ENCODE measurements around the gene WEE2. TPM values are rescaled to one million over a fixed set of nuclear protein-coding genes. Genes with fewer than 3 reads are reported as not detected.

Gene WEE2
- polyA plus RNA-seq, 4 donors = 2.1 TPM; not detected in 3

DNA sequence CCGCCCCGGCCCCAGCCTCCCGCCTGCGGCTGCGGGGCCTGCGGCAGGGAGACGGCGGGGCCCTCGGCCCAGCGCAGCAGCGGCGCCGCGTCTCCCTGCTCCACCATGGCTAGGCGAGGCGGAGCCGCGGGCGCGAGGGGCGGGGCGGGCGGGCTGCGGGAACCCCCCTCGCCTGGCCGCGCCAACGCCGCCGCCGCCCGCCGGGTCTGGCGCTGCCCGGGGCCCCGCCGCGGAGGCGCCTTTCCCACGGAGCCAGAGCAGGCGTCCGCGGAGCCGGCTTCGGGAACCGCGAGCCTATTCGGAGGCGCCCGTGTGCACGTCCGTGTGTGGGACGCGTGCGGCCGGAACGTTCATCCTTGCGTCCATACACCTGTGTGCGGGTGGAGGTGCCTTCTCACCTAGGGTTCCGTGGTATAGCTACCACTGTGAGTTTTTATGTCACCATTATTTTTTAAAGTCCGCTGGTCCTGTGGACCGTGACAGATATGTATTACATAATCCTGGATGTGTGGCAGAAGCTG lies 6.0 kb upstream of the WEE2 start, which contains the start of gene DENND11:
TSS of gene DENND11 (minus strand) at position 120 of the 521 bp plus-strand sequence. CDS start at position 107, 13 bp downstream.
- Histone ChIP-seq H3K36me3 (ENCODE audit: control insufficient read depth in 3 of 3, insufficient read depth in 2 of 3, low read depth in 1 of 3, low read length in 3 of 3) (peaks cover 0 to 8% (median 0%) of the 10 kb centered on the region in 3 donors), H3K4me1 (ENCODE audit: control insufficient read depth in 3 of 3, insufficient read depth in 2 of 3, low read depth in 1 of 3, low read length in 2 of 3) (peaks cover 0 to 50% (median 3%) of the 10 kb centered on the region in 3 donors)

DNA sequence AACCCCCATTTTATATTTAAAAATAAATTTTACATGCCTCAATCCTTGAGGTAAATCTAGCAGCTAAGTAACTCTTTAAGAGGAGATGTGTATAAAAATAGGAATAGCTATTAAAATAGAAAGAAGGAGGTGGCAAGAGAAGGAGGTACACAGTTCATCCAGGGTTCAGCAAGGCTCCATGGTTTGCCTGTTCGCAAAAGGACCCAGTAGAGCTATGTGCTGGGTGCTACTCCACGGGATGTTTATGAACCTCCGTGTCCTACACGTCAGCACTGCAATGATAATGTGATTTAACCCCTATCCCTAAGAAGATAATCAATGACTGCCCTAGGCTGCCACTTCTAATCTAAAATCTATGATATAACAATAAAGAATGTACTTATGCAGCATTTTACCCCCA lies 5.3 kb upstream of the WEE2 start:
- H3K27me3 ChIP-seq (ENCODE audit: control insufficient read depth in 3 of 3, insufficient read depth in 3 of 3, low read length in 3 of 3) = no peaks in the 10 kb centered on the region
- 26 to 51% (median 46%) methylated on average over 4 of the region's 4 CpGs for WGBS, 3 donors
- H3K4me3 ChIP-seq (ENCODE audit: low read depth in 1 of 3, low read length in 3 of 3) = peak overlapping the region in 1 of 3 donors; percentile 64
- H3K27ac ChIP-seq (ENCODE audit: low read depth in 1 of 3, low read length in 2 of 3) = peak overlapping the region in 1 of 3 donors; percentile 79
- DNase-seq (no peak), FAIRE-seq (no peak)
- H3K4me1 ChIP-seq (ENCODE audit: control insufficient read depth in 3 of 3, insufficient read depth in 2 of 3, low read depth in 1 of 3, low read length in 2 of 3) = peaks cover 0 to 50% (median 3%) of the 10 kb centered on the region in 3 donors
- H3K9me3 ChIP-seq (ENCODE audit: control insufficient read depth in 2 of 2, insufficient read depth in 1 of 2, low read depth in 1 of 2, low read length in 1 of 2) = no peaks in the 10 kb centered on the region
- peaks cover 0 to 7% (median 0%) of the 10 kb centered on the region in 3 donors for H3K36me3 ChIP-seq (ENCODE audit: control insufficient read depth in 3 of 3, insufficient read depth in 2 of 3, low read depth in 1 of 3, low read length in 3 of 3)

More for the DNA sequence above, 6.0 kb upstream of the WEE2 start, which contains the start of gene DENND11:
- Histone ChIP-seq H3K4me3 (ENCODE audit: low read depth in 1 of 3, low read length in 3 of 3) (peak within 1 kb of the TSS; percentile 64 to 96 (median 89)), H3K27ac (ENCODE audit: low read depth in 1 of 3, low read length in 2 of 3) (peak within 1 kb of the TSS; percentile 50 to 81 (median 79)), H3K27me3 (ENCODE audit: control insufficient read depth in 3 of 3, insufficient read depth in 3 of 3, low read length in 3 of 3) (no peaks in the 10 kb centered on the region), H3K9me3 (ENCODE audit: control insufficient read depth in 2 of 2, insufficient read depth in 1 of 2, low read depth in 1 of 2, low read length in 1 of 2) (no peaks in the 10 kb centered on the region)
- FAIRE-seq (no peak), DNase-seq (peak; percentile 48 to 85)
- WGBS, 3 donors = 0 to 1% (median 1%) methylated on average over 43 to 62 of the region's 62 CpGs

DNA sequence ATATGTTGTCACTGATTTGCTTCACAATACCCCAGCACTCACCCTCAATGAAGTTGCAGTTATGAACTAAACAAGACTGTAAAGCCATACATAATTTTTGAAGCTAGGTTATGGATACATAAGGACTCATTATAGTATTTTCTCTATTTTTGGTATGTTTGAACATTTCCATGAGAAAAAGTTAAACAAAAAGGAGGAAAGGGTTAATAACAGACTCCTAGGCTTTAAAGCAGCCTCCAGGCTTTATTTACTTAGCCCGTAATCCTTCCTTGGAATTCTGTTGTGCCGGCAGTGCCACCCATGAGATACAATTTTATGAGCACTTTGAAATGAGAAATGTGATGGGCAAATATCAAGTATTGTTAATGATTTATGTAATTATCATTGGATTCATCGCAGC lies 4.0 kb upstream of the WEE2 start:
- Histone ChIP-seq H3K27me3 (ENCODE audit: control insufficient read depth in 3 of 3, insufficient read depth in 3 of 3, low read length in 3 of 3) (no peaks in the 10 kb centered on the region), H3K4me1 (ENCODE audit: control insufficient read depth in 3 of 3, insufficient read depth in 2 of 3, low read depth in 1 of 3, low read length in 2 of 3) (peaks cover 0 to 47% (median 3%) of the 10 kb centered on the region in 3 donors), H3K9me3 (ENCODE audit: control insufficient read depth in 2 of 2, insufficient read depth in 1 of 2, low read depth in 1 of 2, low read length in 1 of 2) (no peaks in the 10 kb centered on the region), H3K4me3 (ENCODE audit: low read depth in 1 of 3, low read length in 3 of 3) (no peak overlapping the region), H3K27ac (ENCODE audit: low read depth in 1 of 3, low read length in 2 of 3) (no peak overlapping the region), H3K36me3 (ENCODE audit: control insufficient read depth in 3 of 3, insufficient read depth in 2 of 3, low read depth in 1 of 3, low read length in 3 of 3) (peaks cover 0 to under 1% (median 0%) of the 10 kb centered on the region in 3 donors)
- no peak for DNase-seq
- FAIRE-seq = no peak
- WGBS, 3 donors = 18 to 56% (median 38%) methylated on average over 3 of the region's 3 CpGs

DNA sequence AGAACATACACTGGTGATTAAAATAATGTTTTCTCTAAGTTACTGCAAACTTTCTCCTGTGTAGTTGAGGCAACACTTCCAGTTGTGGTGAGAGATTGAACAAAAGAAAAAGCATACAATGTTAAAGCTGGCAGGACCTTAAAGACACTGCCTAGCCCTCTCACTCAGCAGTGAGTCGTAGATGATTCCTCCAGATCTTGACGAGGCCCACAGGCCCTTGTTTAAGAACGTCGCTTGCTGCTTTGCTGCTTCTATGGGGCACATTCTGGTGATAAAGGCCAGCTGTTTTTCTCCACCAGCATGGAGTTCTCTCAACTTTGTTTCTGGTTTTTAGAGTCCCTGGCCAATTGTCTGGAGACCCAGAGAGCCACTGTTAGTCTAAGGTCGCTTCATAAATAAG lies 3.4 kb upstream of the WEE2 start:
- H3K4me1 ChIP-seq (ENCODE audit: control insufficient read depth in 3 of 3, insufficient read depth in 2 of 3, low read depth in 1 of 3, low read length in 2 of 3) = peaks cover 0 to 47% (median 3%) of the 10 kb centered on the region in 3 donors
- FAIRE-seq = no peak
- no peak overlapping the region for H3K4me3 ChIP-seq (ENCODE audit: low read depth in 1 of 3, low read length in 3 of 3)

DNA sequence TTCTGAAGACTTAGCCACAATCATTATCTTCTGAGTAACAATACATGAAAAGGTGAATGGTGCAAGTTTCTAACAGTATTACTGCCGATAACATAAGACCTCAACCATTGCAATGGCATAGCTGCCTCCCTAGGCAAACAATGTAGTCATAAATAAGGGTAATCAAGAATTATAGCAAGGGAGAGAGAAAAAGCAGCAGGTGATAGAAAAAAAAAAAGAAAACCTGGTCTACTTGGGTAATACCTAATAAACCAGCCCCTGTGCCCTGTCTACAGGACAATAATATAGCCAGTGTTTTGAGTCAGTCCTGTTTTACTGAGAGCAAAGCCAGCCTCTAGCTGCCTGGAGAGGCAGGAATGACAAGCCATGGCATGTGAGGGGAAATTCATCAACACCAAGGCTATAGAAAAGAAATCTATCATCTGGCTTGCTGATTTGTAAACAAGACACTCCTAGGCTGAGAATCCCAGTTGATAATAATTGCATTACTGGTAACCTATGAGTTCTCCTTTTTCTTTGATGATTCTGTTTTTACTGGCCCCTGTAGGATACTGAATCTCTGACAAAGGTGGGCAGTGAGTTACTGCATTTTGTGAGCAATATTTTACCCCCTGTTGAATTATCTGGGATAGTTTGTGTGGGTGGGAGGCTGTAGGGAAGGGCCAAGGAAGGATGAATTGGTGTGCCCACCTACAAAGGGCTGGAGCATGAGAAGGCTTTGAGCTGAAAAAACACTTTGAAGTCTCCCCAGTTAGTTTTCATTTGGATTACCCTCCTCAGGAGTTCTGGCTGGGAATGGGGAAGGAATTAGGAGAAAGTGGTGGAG lies 1.7 kb upstream of the WEE2 start:
- FAIRE-seq (no peak), DNase-seq (peak; percentile 29 to 73)
- peak overlapping the region in 1 of 3 donors; percentile 49 for H3K27ac ChIP-seq (ENCODE audit: low read depth in 1 of 3, low read length in 2 of 3)
- H3K9me3 ChIP-seq (ENCODE audit: control insufficient read depth in 2 of 2, insufficient read depth in 1 of 2, low read depth in 1 of 2, low read length in 1 of 2) = no peaks in the 10 kb centered on the region
- no peaks in the 10 kb centered on the region for H3K27me3 ChIP-seq (ENCODE audit: control insufficient read depth in 3 of 3, insufficient read depth in 3 of 3, low read length in 3 of 3)
- no peak overlapping the region for H3K4me3 ChIP-seq (ENCODE audit: low read depth in 1 of 3, low read length in 3 of 3)
- 12 to 71% (median 32%) methylated on average over 1 of the region's 1 CpG for WGBS, 3 donors
- H3K36me3 ChIP-seq (ENCODE audit: control insufficient read depth in 3 of 3, insufficient read depth in 2 of 3, low read depth in 1 of 3, low read length in 3 of 3) = no peaks in the 10 kb centered on the region
- H3K4me1 ChIP-seq (ENCODE audit: control insufficient read depth in 3 of 3, insufficient read depth in 2 of 3, low read depth in 1 of 3, low read length in 2 of 3) = peaks cover 0 to 44% (median 3%) of the 10 kb centered on the region in 3 donors

More for the DNA sequence above, 3.4 kb upstream of the WEE2 start:
- Histone ChIP-seq H3K36me3 (ENCODE audit: control insufficient read depth in 3 of 3, insufficient read depth in 2 of 3, low read depth in 1 of 3, low read length in 3 of 3) (no peaks in the 10 kb centered on the region), H3K27me3 (ENCODE audit: control insufficient read depth in 3 of 3, insufficient read depth in 3 of 3, low read length in 3 of 3) (no peaks in the 10 kb centered on the region), H3K9me3 (ENCODE audit: control insufficient read depth in 2 of 2, insufficient read depth in 1 of 2, low read depth in 1 of 2, low read length in 1 of 2) (no peaks in the 10 kb centered on the region), H3K27ac (ENCODE audit: low read depth in 1 of 3, low read length in 2 of 3) (peak overlapping the region in 1 of 3 donors; percentile 17)
- 64 to 75% (median 66%) methylated on average over 5 of the region's 5 CpGs for WGBS, 3 donors
- DNase-seq = no peak

DNA sequence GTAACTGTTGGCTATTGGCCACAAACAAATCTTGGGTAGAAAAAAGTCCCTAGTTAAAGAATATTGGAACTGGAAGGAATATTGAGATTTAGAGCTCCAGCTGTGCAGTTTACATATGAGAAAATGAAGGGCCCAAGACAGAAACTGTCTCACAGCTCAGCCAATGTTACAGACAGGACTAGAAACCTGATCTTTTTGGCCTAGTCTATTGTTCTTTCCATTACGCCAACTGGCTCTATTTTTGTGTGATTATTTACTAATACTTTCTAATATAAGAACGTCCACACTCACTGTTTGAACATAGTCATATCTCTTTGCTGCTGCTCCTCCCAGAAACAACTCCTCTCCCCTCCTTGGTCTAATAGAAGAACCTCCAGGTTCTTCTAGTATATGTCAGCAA lies 1.2 kb downstream of the WEE2 start:
- H3K4me1 ChIP-seq (ENCODE audit: control insufficient read depth in 3 of 3, insufficient read depth in 2 of 3, low read depth in 1 of 3, low read length in 2 of 3) = peaks cover 0 to 45% (median 0%) of the 10 kb centered on the region in 3 donors
- H3K4me3 ChIP-seq (ENCODE audit: low read depth in 1 of 3, low read length in 3 of 3) = no peak overlapping the region
- H3K27me3 ChIP-seq (ENCODE audit: control insufficient read depth in 3 of 3, insufficient read depth in 3 of 3, low read length in 3 of 3) = no peaks in the 10 kb centered on the region
- 81 to 96% (median 83%) methylated on average over 2 of the region's 2 CpGs for WGBS, 3 donors
- no peak overlapping the region for H3K27ac ChIP-seq (ENCODE audit: low read depth in 1 of 3, low read length in 2 of 3)
- DNase-seq (no peak), FAIRE-seq (no peak)
- no peaks in the 10 kb centered on the region for H3K36me3 ChIP-seq (ENCODE audit: control insufficient read depth in 3 of 3, insufficient read depth in 2 of 3, low read depth in 1 of 3, low read length in 3 of 3)
- no peaks in the 10 kb centered on the region for H3K9me3 ChIP-seq (ENCODE audit: control insufficient read depth in 2 of 2, insufficient read depth in 1 of 2, low read depth in 1 of 2, low read length in 1 of 2)

DNA sequence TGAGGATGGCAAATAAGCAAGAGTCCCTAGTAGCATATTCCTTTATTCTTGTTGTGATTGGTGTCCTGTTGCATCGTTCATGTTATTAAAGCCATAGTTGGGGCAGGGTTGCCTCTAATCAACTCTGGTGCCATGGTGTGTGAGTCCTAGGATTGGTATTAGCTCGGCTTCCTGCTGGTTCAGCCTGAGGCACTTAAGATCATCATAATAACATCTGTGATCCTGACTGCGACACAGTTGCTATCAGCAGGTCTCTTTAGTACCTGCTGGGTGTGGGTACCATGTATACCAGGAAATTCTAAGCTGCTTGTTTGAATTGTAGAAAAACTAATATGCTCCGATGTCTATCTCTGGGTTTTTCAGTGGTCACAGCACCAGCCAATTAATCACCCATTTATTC lies 1.6 kb downstream of the WEE2 start:
- DNase-seq (peak in 1 of 2 donors; percentile 22), FAIRE-seq (no peak)
- H3K9me3 ChIP-seq (ENCODE audit: control insufficient read depth in 2 of 2, insufficient read depth in 1 of 2, low read depth in 1 of 2, low read length in 1 of 2) = no peaks in the 10 kb centered on the region
- no peak overlapping the region for H3K27ac ChIP-seq (ENCODE audit: low read depth in 1 of 3, low read length in 2 of 3)
- no peaks in the 10 kb centered on the region for H3K36me3 ChIP-seq (ENCODE audit: control insufficient read depth in 3 of 3, insufficient read depth in 2 of 3, low read depth in 1 of 3, low read length in 3 of 3)
- H3K4me1 ChIP-seq (ENCODE audit: control insufficient read depth in 3 of 3, insufficient read depth in 2 of 3, low read depth in 1 of 3, low read length in 2 of 3) = peaks cover 0 to 44% (median 0%) of the 10 kb centered on the region in 3 donors
- no peak overlapping the region for H3K4me3 ChIP-seq (ENCODE audit: low read depth in 1 of 3, low read length in 3 of 3)
- 83 to 92% (median 85%) methylated on average over 4 of the region's 4 CpGs for WGBS, 3 donors
- H3K27me3 ChIP-seq (ENCODE audit: control insufficient read depth in 3 of 3, insufficient read depth in 3 of 3, low read length in 3 of 3) = no peaks in the 10 kb centered on the region

DNA sequence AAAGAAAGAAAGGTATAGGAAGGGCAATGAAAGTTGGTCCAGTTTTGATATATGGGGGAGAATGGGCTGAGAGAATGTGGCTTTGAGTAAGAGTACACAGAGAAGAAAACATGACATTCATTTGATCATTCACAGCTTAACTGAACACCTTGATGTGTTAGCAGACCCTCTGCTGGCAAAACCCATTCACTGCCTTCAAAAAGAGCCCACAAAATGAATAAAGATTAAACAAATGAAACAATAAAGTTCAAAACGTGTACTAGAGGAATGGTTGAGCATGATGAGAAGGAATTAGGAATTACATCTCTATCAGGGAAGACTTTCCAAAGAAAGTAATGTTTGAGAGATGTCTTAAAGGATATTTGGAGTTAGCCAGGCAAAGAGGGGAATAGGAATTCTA lies 2.1 kb downstream of the WEE2 start:
- 37 to 44% (median 42%) methylated on average over 1 of the region's 1 CpG for WGBS, 3 donors
- H3K36me3 ChIP-seq (ENCODE audit: control insufficient read depth in 3 of 3, insufficient read depth in 2 of 3, low read depth in 1 of 3, low read length in 3 of 3) = no peaks in the 10 kb centered on the region
- peaks cover 0 to 40% (median 0%) of the 10 kb centered on the region in 3 donors for H3K4me1 ChIP-seq (ENCODE audit: control insufficient read depth in 3 of 3, insufficient read depth in 2 of 3, low read depth in 1 of 3, low read length in 2 of 3)
- no peaks in the 10 kb centered on the region for H3K9me3 ChIP-seq (ENCODE audit: control insufficient read depth in 2 of 2, insufficient read depth in 1 of 2, low read depth in 1 of 2, low read length in 1 of 2)
- H3K4me3 ChIP-seq (ENCODE audit: low read depth in 1 of 3, low read length in 3 of 3) = no peak overlapping the region
- DNase-seq = no peak
- no peak overlapping the region for H3K27ac ChIP-seq (ENCODE audit: low read depth in 1 of 3, low read length in 2 of 3)
- no peaks in the 10 kb centered on the region for H3K27me3 ChIP-seq (ENCODE audit: control insufficient read depth in 3 of 3, insufficient read depth in 3 of 3, low read length in 3 of 3)
- FAIRE-seq = no peak

All from small intestine (tissue), 7 donors.